H9 (cell line): Measurements from ENCODE around the gene TIPARP. TPM values are rescaled to one million over a fixed set of nuclear protein-coding genes. Genes with fewer than 3 reads are reported as not detected.

Experiments
- DNase-seq: peaks from one replicate; pipeline ENCODE4 v3.0.0-alpha.2; 2017
- H2AFZ ChIP-seq: one replicate; pipeline ENCODE4 v1.6.1; 2013; ENCODE audit warnings: mild to moderate bottlenecking, low read length, control low read depth, moderate library complexity
- H2AK5ac ChIP-seq: 2 replicates; pipeline ENCODE4 v1.6.1; 2013; ENCODE audit warnings: low read length, control low read depth, mixed read lengths; ENCODE audit not compliant: insufficient read length
- H2BK120ac ChIP-seq: one replicate; pipeline ENCODE4 v1.6.1; 2013; ENCODE audit warnings: low read depth, mild to moderate bottlenecking, low read length, control low read depth, inconsistent platforms; ENCODE audit not compliant: poor library complexity, severe bottlenecking
- H2BK12ac ChIP-seq: 2 replicates; pipeline ENCODE4 v1.6.1; 2013; ENCODE audit warnings: low read length, control low read depth, mixed read lengths, low read depth; ENCODE audit not compliant: insufficient read length
- H2BK15ac ChIP-seq: 2 replicates; pipeline ENCODE4 v1.6.1; 2013; ENCODE audit warnings: low read depth, low read length, control low read depth
- H2BK20ac ChIP-seq: one replicate; pipeline ENCODE4 v1.6.1; 2013; ENCODE audit warnings: low read depth, mild to moderate bottlenecking, low read length, control low read depth, inconsistent platforms; ENCODE audit not compliant: poor library complexity, severe bottlenecking
- H2BK5ac ChIP-seq: 2 replicates; pipeline ENCODE4 v1.6.1; 2013; ENCODE audit warnings: low read length, control low read depth, mixed read lengths; ENCODE audit not compliant: insufficient read length
- H3K14ac ChIP-seq: 2 replicates; pipeline ENCODE4 v1.6.1; 2013; ENCODE audit warnings: low read length, control low read depth; ENCODE audit not compliant: insufficient read depth
- H3K18ac ChIP-seq: 2 replicates; pipeline ENCODE4 v1.6.1; 2013; ENCODE audit warnings: low read depth, mild to moderate bottlenecking, mixed read lengths, low read length, control low read depth; ENCODE audit not compliant: insufficient read length
- H3K23ac ChIP-seq: 2 replicates; pipeline ENCODE4 v1.6.1; 2013; ENCODE audit warnings: low read length, control low read depth, mixed read lengths, low read depth; ENCODE audit not compliant: insufficient read length
- H3K23me2 ChIP-seq: 2 replicates; pipeline ENCODE4 v1.6.1; 2013; ENCODE audit warnings: low read depth, mild to moderate bottlenecking, mixed read lengths, low read length, control low read depth; ENCODE audit not compliant: insufficient read length, poor library complexity, severe bottlenecking
- H3K27ac ChIP-seq: 2 replicates; pipeline ENCODE4 v1.5.1; 2013; ENCODE audit warnings: low read length, control low read depth, mixed read lengths, low read depth; ENCODE audit not compliant: insufficient read length
- H3K27me3 ChIP-seq: 2 replicates; pipeline ENCODE4 v1.6.1; 2013; ENCODE audit warnings: low read length, control low read depth, inconsistent platforms; ENCODE audit not compliant: insufficient read depth
- H3K4ac ChIP-seq: 2 replicates; pipeline ENCODE4 v1.6.1; 2013; ENCODE audit warnings: low read depth, mild to moderate bottlenecking, control low read depth, inconsistent platforms, low read length, moderate library complexity
- H3K4me1 ChIP-seq: 2 replicates; pipeline ENCODE4 v1.6.1; 2013; ENCODE audit warnings: low read length, control low read depth, inconsistent platforms; ENCODE audit not compliant: insufficient read depth
- H3K4me2 ChIP-seq: 2 replicates; pipeline ENCODE4 v1.6.1; 2013; ENCODE audit warnings: low read length, control low read depth, mixed read lengths; ENCODE audit not compliant: insufficient read length, insufficient read depth
- H3K56ac ChIP-seq: 2 replicates; pipeline ENCODE4 v1.6.1; 2013; ENCODE audit warnings: low read depth, mild to moderate bottlenecking, mixed read lengths, low read length, control low read depth; ENCODE audit not compliant: insufficient read length
- H3K79me1 ChIP-seq: 2 replicates; pipeline ENCODE4 v1.6.1; 2013; ENCODE audit warnings: low read depth, mild to moderate bottlenecking, moderate library complexity, low read length, control low read depth, inconsistent platforms; ENCODE audit not compliant: insufficient read depth, poor library complexity, severe bottlenecking
- H3K79me2 ChIP-seq: 2 replicates; pipeline ENCODE4 v1.6.1; 2013; ENCODE audit warnings: low read length, control low read depth, inconsistent platforms; ENCODE audit not compliant: insufficient read depth
- H3K9ac ChIP-seq: 2 replicates; pipeline ENCODE4 v1.6.1; 2013; ENCODE audit warnings: low read length, control low read depth, mixed read lengths; ENCODE audit not compliant: insufficient read length; ENCODE audit errors: extremely low read depth
- H3K9me3 ChIP-seq: one replicate; pipeline ENCODE4 v1.6.1; 2013; ENCODE audit warnings: low read depth, low read length, inconsistent platforms; ENCODE audit not compliant: control insufficient read depth
- H3T11ph ChIP-seq: one replicate; pipeline ENCODE4 v1.6.1; 2013; ENCODE audit warnings: mild to moderate bottlenecking, low read length, control low read depth, inconsistent platforms
- H4K20me1 ChIP-seq: one replicate; pipeline ENCODE4 v1.6.1; 2013; ENCODE audit not compliant: control insufficient read depth, insufficient read length, insufficient read depth
- H4K5ac ChIP-seq: 2 replicates; pipeline ENCODE4 v1.6.1; 2013; ENCODE audit warnings: low read depth, mild to moderate bottlenecking, mixed read lengths, low read length, control low read depth; ENCODE audit not compliant: insufficient read length
- H4K8ac ChIP-seq: replicated peaks from 2 replicates; pipeline ENCODE4 v1.6.1; 2013; ENCODE audit warnings: low read length, control low read depth, mixed read lengths, low read depth; ENCODE audit not compliant: insufficient read length
- H4K91ac ChIP-seq: 2 replicates; pipeline ENCODE4 v1.6.1; 2013; ENCODE audit warnings: low read depth, mild to moderate bottlenecking, moderate library complexity, mixed read lengths, low read length, control low read depth; ENCODE audit not compliant: insufficient read length
- H3K27ac Mint-ChIP-seq, 3 experiments: 2 replicates in 2 of 3; 3 replicates in 1 of 3; pipeline ENCODE4 v1.8.0; 2020 to 2021; ENCODE audit warnings: mixed read lengths in 3 of 3, mild to moderate bottlenecking in 1 of 3, moderate library complexity in 1 of 3
- H3K27me3 Mint-ChIP-seq: 2 replicates; pipeline ENCODE4 v1.8.0; 2021; ENCODE audit warnings: low read depth, mild to moderate bottlenecking, moderate library complexity, mixed read lengths
- H3K36me3 Mint-ChIP-seq, 3 experiments: 2 replicates in 2 of 3; 3 replicates in 1 of 3; pipeline ENCODE4 v1.8.0; 2020 to 2021; ENCODE audit warnings: low read depth in 3 of 3, mixed read lengths in 3 of 3; ENCODE audit not compliant: insufficient read depth in 1 of 3
- H3K4me1 Mint-ChIP-seq, 2 experiments: 2 replicates each; pipeline ENCODE4 v1.8.0; 2020; ENCODE audit warnings: mixed read lengths in 2 of 2
- H3K4me3 Mint-ChIP-seq, 2 experiments: 2 replicates in 1 of 2; 3 replicates in 1 of 2; pipeline ENCODE4 v1.8.0; 2020 to 2021; ENCODE audit warnings: mild to moderate bottlenecking in 2 of 2, mixed read lengths in 2 of 2, moderate library complexity in 1 of 2
- H3K9me3 Mint-ChIP-seq, 2 experiments: 2 replicates in 1 of 2; 3 replicates in 1 of 2; pipeline ENCODE4 v1.8.0; 2020; ENCODE audit warnings: mild to moderate bottlenecking in 2 of 2, mixed read lengths in 2 of 2, moderate library complexity in 1 of 2
- CTCF ChIP-seq: fragments of 200-600 bp; sonication (generic); conservative IDR thresholded peaks from 3 replicates; pipeline ENCODE4 v1.8.0; 2021; ENCODE audit warnings: antibody characterized with exemption, mild to moderate bottlenecking
- WGBS: extraction: QIAGEN DNeasy Blood & Tissue Kit; methylation state at CpG from one replicate; pipeline ENCODE4 v1.1.7; 2013; ENCODE audit warnings: missing lambda C conversion rate, low lambda C conversion rate, mixed read lengths; ENCODE audit not compliant: insufficient read length; ENCODE audit errors: extremely low coverage; 5-methylcytosine and 5-hydroxymethylcytosine counted together
- total RNA-seq: library from RNA; stranded (reverse); gene quantifications from 2 replicates; pipeline ENCODE4 v1.2.1, GENCODE V29; 2021

TIPARP gene
- total RNA-seq, 1 experiment from 2014 or later: 5.9 TPM

GRCh38 chr3:156642750-156643728 lies 31.4 kb upstream of the TIPARP start:
- H3K27ac Mint-ChIP-seq: no peak overlapping the region
- no peak for DNase-seq

More at GRCh38 chr3:156642750-156643728, 31.4 kb upstream of the TIPARP start:
- no peak; the same call in 2 of the 3 replicates for TF ChIP-seq CTCF
- Mint-ChIP-seq H3K4me1 (peaks cover 18 to 19% of the 10 kb centered on the region in 2 experiments), H3K36me3 (peaks cover 0 to 4% (median 0%) of the 10 kb centered on the region in 3 experiments; a peak in 2 of 7 replicates), H3K27me3 (no peaks in the 10 kb centered on the region), H3K4me3 (no peak overlapping the region), H3K9me3 (no peaks in the 10 kb centered on the region; a peak in 1 of 5 replicates)
- no peak overlapping the region for H2BK5ac ChIP-seq
- no peak overlapping the region for H3T11ph ChIP-seq
- no peak overlapping the region for H4K5ac ChIP-seq
- no peak overlapping the region for H3K27ac ChIP-seq
- H3K14ac ChIP-seq: no peak overlapping the region
- no peak overlapping the region for H2BK15ac ChIP-seq
- no peak overlapping the region for H3K18ac ChIP-seq
- no peaks in the 10 kb centered on the region for H3K9me3 ChIP-seq
- H4K20me1 ChIP-seq: no peaks in the 10 kb centered on the region
- H3K4ac ChIP-seq: no peak overlapping the region
- H4K8ac ChIP-seq: no peak overlapping the region
- no peaks in the 10 kb centered on the region for H3K79me1 ChIP-seq
- H3K4me1 ChIP-seq: peaks cover 5% of the 10 kb centered on the region; the same call in 1 of the 2 replicates
- H3K9ac ChIP-seq: no peak overlapping the region
- no peak overlapping the region for H4K91ac ChIP-seq
- no peaks in the 10 kb centered on the region for H3K27me3 ChIP-seq
- no CpG with 5 or more reads among the region's 8 CpGs for WGBS
- H3K23ac ChIP-seq: no peak overlapping the region
- no peak overlapping the region for H3K4me2 ChIP-seq
- H3K23me2 ChIP-seq: no peaks in the 10 kb centered on the region
- H2BK12ac ChIP-seq: no peak overlapping the region
- no peak overlapping the region for H2AFZ ChIP-seq
- no peaks in the 10 kb centered on the region for H3K79me2 ChIP-seq
- no peak overlapping the region for H2AK5ac ChIP-seq
- no peak overlapping the region for H3K56ac ChIP-seq
- H2BK120ac ChIP-seq: no peak overlapping the region
- H2BK20ac ChIP-seq: no peak overlapping the region
